Hematopoietic multipotent progenitor cell treated with erythropoietin and hydrocortisone succinate and interleukin-3 and kit ligand, for 6 days (in vitro differentiated cells): ENCODE measurements around the gene PPFIBP2.
A peak's percentile ranks its signal among the peaks of the same experiment; 100 is the strongest.

ENCODE experiments used
- DNase-seq: peaks from one replicate; pipeline ENCODE4 v3.0.0-alpha.2; 2015

The PPFIBP2 gene

DNA sequence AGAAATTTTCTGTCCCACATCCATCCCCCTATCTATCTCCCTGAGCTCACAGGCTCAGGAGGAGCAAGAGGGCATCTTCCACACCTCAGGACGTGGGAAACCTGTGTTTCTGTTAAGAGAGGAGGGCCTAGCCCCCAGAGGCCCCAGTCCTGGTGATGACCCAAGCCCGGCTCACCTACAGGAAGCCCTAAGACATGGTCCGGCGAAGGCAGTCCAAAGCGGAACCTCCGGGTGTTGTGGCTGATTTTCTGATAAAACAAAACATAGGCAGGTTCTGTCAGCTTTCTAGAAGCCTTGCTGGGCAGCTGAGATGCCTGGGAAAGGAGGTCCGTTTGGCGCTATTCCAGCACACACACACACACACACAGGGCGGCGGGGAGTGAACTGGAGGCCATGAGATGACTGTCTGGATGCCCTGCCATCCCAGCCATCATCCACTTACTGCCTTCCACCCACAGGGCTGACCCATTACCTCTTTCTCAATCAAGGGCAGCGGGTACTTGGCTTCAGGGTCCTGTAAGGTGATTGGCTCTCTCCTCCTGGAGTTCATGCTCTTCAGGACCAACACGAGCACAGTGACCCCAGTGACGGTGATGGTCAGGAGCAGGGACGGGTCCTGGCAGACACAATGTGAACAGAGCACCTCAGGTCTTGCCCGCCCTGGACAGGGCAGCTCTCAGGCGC lies 158.6 kb downstream of the PPFIBP2 start:
- no peak for DNase-seq

DNA sequence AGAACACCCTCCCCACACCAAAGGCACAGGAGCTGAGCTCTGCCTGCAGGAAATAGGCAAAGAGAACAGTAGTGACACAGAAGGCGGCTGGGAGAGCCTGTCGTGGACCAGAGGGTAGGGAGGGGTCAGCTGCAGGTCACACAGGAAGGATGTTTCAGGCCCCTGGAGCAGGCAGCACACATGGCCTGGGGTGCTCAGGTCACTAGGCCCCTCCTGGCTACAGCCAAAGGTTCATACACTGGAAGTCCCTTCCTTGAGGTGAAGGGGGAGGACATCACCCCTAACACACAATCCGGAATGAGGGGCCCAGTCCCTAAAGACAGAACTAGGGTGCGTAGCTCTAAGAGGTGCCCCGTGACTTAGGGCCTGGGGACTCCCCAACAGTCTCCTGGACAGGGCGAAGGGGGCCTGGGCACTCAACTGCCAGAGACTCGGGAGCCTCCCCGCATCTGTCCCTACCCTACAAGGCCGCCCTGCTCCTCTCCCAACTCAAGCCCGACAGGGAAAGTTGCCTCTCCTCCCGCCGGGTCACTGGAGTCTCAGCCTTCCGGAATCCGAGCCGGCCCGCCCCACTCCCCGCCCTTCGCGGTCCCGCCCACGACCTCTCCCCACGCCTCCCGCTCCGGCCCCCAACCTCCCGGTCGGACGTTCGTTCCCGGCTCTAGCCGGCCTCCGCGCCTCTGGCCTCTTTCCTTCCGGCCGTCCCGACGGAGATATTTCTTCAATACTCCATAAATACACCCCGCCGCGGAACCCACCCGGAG lies 159.3 kb downstream of the PPFIBP2 start, which contains the start of gene CYB5R2:
TSS of gene CYB5R2 (minus strand) at position 541 of the 764 bp plus-strand sequence. CDS start 675 bp downstream, outside the sequence.
- no peak for DNase-seq

DNA sequence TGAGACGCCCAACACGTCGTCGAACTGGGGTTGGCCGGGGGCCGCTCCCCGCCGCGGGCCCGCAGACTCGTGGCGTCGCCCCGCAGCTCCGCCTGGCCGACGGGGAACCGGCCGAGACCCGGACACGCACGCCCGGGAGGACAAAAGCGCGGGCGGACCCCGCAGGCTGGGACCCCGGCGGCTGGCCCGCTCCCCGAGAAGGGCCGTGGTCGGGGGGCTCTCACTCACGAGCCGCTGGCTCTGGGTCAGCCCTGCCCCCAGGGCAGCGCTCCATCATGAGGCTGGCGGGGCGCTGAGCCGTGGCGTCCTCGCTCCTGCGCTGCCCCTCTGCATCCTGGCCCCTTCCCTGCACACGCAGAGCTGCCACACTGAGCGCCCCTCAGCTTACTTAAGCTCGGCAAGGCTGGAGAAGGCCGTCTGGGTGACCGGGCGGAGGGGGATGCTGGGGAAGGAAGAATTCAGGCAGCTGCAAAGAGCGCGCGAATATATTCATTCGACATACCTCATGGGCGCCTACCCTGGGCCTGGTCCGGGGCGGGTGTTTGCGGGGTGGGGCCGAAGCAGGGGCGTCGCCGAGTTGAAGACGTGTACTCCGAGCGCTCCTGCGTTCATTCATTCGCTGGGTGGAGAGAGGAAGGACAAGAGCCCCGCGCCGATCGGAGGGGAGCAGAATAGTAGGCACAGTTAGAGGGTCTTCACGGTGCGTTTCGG lies 160.1 kb downstream of the PPFIBP2 start:
- peak; percentile 16 for DNase-seq

DNA sequence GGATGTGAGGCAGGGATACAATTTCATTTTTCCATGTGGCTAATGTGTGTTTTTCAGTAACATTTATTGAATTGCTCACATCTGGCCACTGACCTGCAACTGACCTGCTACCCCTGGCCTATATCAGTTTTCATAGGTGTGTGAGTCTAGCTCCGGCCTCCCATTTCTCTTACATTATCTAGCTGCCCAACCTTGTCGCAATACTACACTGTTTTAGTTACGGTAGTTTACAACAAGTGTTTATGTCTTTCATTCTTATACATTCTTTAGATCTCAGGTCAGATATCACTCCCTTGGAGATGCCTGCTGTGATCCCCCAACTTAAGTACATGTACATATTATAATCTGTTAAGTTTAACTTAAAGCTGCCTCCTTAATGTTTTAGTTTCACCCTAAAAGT lies 161.8 kb downstream of the PPFIBP2 start:
- no peak for DNase-seq

DNA sequence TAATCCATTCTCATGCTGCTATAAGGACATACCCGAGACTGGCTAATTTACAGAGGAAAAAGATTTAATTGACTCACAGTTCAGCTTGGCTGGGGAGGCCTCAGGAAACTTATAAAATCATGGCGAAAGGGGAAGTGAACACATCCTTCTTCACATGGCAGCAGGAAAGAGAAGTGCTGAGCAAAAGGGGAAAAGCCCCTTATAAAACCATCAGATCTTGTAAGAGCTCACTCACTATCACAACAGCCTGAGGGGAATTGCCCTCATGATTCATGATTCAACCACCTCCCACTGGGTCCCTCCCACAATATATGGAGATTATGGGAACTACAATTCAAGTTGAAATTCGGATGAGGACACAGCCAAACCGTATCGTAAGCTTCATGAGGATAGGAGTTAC lies 163.3 kb downstream of the PPFIBP2 start:
- no peak for DNase-seq

DNA sequence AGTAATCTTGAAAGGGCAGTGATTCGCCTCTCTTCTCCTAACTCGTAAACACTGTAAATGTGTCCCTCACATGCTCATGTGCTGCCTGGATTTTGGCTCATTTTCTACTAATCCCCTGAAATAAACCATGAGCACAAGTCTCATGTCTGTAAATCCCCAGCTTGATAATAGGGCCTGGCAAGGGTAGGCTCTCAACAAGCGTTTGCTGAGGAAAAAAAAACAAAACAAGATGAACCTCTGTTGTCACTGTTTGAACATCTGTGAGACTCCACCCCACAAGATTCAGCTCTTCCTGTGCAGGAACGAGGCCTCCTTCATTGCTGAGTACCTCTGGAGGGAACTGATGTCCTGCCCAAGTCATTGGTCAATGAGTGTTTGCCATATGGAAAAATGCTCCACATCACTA lies 164.0 kb downstream of the PPFIBP2 start:
- no peak for DNase-seq

DNA sequence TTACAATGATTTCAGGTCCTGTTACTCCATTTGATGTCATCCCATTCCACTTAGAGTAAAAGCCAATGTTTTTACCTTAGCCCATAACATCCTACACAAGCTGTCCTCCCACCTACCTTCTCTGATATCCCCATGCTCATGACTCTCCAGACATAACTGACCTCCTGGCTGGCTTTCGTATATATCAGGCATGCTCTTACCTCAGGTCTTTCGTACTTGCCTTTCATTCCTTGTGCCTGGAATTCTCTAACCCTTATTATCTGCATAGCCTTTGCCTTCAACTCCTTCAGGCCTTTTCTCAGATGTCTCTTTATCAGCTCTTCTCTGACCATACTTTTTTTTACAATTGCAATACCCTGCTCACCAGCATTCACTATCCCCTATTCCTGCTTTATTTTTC lies 169.8 kb downstream of the PPFIBP2 start:
- DNase-seq = no peak

DNA sequence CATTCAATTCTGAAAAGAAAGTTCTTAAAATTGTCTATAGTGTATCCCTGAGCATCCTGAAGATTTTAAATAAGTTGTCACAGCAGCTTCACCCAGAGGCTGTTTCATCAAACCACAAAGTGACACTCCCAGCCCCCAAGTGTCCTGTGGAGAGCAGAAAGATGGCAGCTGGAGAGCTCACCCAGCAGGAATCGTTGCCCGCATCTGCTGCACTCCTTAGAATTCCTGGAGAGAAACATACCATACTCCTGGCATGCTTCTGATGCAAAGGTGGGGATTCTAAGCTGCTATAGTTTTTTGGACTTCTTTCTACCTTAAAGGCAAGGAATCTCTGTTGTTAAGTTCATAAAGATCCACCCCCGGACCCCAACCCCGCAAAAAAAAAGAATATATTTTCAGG lies 173.0 kb downstream of the PPFIBP2 start:
- DNase-seq = no peak

DNA sequence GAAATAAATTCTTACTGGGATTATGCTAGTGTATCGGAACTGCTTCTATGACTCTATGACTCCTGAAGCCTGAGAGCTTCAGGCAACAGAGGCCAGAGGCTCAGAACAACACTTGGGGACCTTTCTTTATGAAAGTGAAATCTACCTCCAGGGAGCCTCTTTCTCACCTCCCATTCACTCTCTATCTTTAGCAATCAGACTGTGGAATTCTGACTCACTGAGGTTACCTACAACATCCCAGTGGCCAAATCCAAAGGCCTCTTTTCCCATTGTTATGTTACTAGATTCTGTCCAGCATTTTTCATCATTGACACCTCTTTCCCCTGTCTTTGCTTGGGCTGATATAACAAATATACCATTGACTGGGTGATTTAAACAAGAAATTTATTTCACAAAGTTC lies 173.6 kb downstream of the PPFIBP2 start:
- no peak for DNase-seq

DNA sequence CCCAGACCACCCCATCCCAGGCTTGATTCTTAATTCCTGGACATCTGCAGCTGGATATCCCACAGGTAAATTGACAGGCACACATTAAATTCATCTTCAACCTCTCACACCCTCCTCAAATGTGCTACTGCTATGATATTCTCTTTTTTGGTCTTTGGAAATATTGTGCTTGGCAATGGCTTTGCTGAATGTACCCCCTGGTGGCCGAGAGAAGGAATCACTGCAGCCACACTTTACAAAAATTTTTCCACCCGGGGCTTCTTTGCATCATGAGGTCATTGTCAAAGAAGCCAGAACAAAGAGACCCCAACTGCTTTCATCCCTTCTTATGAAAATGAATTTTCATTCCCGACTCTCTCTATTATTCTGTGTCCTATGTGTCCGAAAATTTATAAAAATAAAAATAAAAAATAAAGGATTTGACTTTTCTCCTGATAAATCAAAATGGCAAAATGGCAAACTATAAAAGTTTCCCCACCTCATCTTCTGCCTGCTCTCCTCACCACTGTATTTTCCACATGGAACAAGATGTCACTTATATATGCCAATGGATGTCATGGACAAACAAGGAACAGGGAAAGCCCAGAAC lies 174.5 kb downstream of the PPFIBP2 start:
- DNase-seq = peak; percentile 51

DNA sequence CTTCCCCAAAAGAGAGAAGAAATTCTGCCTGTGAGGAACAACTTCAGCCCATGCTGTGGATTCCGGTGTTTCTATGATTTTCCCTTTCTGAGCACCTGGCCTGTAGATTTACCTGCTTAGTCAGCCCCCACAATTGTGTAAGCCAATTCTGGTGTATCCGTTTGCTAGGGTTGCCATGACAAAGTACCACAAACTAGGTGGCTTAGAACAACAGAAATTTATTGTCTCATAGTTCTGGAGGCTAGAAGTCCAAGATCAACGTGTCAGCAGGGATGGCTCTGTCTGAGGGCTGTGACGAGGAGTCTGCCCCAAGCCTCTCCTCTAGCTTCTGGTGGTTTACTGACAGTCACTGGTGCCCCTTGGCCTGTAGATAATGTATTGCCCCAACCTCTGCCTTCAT lies 175.4 kb downstream of the PPFIBP2 start:
- DNase-seq = no peak

DNA sequence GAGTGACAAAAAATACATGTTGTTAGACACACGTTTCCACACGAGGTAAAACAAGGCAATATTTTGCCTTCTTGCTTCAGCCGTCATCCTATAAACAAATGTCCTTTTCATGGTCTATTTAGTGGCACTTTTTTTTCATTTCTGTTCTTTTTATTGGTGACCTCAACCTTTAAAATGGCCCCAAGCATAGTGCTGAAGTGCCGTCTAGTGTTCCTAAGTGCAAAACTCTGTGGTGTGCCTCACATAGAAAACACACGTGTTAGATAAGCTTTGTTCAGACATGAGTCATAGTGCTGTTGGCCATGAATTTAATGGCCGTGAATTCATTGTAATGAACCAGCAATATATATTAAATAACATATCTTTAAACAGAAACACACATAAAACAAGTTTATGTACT lies 176.8 kb downstream of the PPFIBP2 start:
- no peak for DNase-seq

DNA sequence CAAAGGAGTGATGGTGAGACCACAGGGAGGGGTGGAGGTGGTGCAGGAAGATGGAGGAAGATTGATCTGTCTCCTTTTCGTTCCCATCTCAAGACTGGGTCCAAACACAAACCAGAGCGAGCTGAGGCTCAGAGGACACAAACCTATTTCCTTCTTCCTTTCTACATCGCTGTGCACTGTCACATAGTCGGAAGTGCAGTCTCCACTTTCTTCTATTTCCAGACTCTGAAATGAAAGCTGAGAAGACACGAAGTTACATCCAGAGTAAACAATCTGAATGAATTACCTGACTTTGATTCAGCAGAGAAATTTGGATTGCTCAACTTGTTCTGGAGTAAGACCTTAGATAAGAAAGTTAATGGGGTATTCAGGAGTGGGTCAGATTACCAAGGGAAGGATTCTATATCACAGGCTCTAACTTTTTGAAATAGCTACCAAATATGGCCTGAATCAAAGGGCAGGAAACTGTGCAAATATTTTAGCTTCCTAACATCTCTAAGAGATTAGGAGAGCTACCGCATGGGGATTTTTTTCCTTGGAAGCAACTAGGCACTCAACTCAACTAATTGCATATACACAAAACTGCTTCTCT lies 178.1 kb downstream of the PPFIBP2 start:
- DNase-seq = no peak

DNA sequence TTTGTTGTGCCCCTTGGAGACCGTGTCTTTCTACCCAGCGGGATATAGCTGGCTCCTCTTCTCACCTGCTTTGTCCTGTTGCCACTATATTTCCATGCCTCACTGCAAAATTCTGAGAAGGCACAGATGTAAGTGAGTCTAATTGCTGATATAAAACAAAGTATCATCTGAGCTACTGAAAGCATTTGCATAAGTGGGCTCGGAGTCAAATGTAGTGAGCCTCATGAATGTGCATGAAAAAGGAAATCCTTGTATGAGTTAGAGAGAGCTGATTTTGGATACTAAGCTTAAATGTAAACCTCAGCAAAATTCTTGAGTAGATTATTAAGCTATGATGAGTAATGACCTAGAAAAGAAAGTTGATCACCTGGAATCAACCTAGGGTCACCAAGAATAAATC lies 178.6 kb downstream of the PPFIBP2 start:
- DNase-seq = no peak

DNA sequence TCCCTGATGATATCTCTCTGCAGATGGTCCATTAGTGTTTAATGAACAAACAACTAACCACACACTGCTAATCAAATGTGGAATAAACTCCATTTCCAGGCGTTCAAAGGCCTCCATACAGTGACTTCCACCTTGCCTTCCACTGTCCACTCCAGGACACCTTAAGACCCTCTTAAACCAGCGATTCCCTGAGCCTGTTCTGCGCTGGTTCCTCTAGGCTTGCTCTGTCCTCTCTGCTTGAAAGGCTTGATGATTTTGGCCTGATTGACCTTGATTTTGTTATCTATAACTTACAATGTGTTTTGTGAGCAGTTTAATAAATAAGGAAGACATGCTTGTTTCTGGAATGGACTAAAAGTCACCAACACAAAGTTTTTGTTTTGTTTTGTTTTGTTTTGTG lies 180.4 kb downstream of the PPFIBP2 start:
- no peak for DNase-seq

DNA sequence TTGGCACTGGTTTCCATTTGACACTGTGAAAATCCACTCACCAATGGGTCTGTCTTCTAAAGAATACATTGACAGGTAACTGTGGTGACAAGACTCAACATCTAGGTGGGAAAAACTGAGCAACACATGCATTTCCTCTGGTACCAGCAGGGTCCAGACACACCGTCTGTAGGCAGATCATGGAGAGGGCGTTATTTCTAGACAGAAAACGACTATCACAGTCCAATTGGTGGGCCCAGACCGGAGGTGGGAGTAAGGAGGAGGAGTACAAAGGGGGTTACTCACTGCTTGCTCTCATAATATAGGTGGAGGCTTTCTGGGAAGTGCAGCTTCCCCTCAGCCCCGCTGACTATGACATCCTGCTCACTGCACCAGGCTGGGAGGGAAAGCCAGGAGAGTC lies 182.6 kb downstream of the PPFIBP2 start:
- DNase-seq = no peak
